GM19452 (cell line): ENCODE results near the gene SNAP29.
"Not testable (repeated sequence)": the region's sequence is repeated elsewhere in the genome, so short reads cannot be mapped to it uniquely, and the experiment has no call there.

Experiments
- ATAC-seq: cut with Tn5 transposase; IDR thresholded peaks from one replicate; pipeline ENCODE4 v1.9.1; 2021; ENCODE audit not compliant: unreplicated experiment

The SNAP29 gene

GRCh38 chr22:20899827-20900423 lies 41.1 kb downstream of the SNAP29 start:
- ATAC-seq: no peak

GRCh38 chr22:20901093-20902033 lies 42.6 kb downstream of the SNAP29 start:
- not testable (repeated sequence) for ATAC-seq

GRCh38 chr22:20903093-20903492 lies 44.3 kb downstream of the SNAP29 start:
- no peak for ATAC-seq

DNA sequence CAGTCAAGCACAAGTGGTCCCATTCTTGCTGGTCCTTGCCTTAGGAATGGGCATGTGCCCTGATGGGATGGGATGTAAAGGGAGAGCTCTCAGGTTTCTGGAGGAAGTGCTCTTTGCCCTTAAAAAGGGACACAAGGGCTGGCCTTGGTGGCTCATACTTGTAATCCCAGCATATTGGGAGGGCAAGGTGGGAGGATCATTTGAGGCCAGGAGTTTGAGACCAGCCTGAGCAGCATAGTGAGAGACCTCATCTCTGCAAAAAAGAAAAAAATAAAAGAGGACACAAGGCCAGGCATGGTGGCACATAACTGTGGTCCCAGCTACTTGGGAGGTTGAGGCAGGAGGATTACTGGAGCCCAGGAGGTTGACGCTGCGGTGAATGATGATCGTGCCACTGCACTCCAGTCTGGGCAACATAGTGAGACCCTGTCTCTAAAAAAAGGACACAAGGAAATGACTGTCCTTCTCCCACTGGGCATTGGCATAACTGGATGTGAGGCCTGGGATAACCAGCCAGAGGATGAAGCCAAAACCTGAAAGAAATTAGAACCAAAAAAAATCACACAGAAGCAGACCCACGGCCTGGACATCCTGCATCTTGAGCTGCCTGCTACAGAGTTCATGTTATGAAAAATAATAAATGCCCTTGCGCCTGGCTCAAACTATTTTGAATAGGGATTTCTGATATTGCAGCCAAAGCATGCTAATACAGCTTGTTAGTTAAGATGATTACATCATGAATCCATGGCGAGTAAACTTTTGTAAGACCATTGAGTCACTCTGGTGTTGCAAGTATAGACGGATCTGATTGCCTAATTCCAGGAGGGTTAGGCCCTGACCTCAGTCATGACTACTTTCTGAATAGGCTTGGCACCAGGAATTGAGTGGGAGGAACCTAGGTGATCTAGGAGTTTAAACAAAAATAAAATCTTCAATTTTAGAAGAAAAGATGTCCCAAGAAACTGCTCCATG lies 45.5 kb downstream of the SNAP29 start:
- ATAC-seq: no peak

GRCh38 chr22:20904980-20905355 lies 46.2 kb downstream of the SNAP29 start:
- no peak for ATAC-seq

- no peak for ATAC-seq
Measured at GRCh38 chr22:20905415-20906386, 46.9 kb downstream of the SNAP29 start.

- no peak for ATAC-seq
Measured at GRCh38 chr22:20906387-20906767, 47.6 kb downstream of the SNAP29 start.

- ATAC-seq: not testable (repeated sequence)
Measured at GRCh38 chr22:20908717-20909116, 49.9 kb downstream of the SNAP29 start.

DNA sequence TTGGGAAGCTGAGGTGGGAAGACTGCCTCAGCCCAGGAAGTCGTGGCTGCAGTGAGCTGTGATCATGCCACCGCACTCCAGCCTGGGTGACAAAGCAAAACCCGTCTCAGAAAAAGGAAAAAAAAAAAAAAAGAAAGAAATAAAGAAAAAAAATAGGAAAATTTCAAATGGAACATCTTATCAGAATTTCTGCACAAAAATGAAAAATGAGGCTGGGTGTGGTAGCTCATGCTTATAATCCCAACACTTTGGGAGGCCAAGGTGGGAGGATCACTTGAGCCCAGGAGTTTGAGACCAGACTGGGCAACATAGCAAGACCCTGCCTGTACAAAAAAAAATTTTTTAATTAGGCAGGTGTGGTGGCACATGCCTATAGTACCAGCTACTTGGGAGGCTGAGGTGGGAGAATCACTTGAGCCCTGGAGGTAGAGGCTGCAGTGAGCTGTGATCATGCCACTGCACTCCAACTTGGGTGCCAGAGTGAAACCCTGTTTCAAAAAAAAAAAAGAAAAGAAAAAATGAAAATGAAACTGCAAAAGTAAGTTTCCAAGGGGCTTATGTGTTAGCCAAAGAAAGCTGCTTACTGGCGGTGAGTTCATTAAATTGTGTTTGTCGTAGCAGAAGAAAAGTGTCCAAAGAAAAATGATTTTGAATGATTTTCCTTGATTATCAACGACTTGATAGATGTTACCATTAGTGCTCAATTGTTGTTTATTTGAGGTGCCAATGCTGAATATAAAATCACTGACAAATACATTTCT lies 50.9 kb downstream of the SNAP29 start:
- no peak for ATAC-seq

- ATAC-seq: no peak
Measured at GRCh38 chr22:20912494-20912893, 53.7 kb downstream of the SNAP29 start.

GRCh38 chr22:20916916-20917810 lies 58.4 kb downstream of the SNAP29 start, which contains the start of gene CRKL:
TSS of gene CRKL (plus strand) at chr22:20917407. CDS start at chr22:20917935, 528 bp downstream.
- ATAC-seq: peak; percentile 96

DNA sequence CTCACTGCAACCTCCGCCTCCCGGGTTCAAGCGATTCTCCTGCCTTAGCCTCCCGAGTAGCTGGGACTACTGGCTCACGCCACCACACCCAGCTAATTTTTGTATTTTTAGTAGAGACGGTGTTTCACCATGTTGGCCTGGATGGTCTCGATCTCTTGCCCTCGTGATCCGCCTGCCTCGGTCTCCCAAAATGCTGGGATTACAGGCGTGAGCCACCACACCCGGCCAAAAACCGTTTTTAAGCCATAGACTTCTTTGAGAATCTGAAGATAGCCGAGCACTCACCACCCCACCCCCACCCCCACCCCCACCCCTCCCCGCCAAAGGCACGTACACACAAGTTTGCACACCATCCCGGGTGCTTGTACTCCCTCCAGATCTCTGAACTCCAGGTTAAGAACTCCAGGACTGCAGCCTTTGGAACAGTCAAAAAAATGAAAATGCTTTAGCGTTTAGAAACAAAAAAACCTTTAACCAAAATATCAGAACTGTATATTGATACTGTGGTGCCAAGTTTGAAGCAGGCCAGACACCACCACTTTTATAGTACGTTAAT lies 59.9 kb downstream of the SNAP29 start:
- no peak for ATAC-seq

GRCh38 chr22:20919718-20920117 lies 60.9 kb downstream of the SNAP29 start:
- no peak for ATAC-seq

DNA sequence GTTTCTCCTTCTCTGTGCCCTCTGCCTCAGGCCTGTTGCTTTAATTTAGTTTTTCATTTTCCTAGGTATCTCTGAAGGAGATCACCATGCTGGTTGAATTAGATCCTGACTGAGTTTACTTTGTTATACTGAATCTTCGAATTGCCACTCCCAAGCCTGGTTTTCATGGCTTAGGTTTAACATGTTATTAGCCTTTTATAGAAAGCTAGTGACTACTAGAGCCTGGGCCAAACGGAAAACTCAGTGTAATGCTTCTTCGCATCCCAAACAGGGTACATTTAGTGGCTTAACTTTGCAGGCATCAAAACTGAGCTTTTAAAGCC lies 62.0 kb downstream of the SNAP29 start:
- ATAC-seq: no peak

GRCh38 chr22:20922141-20922751 lies 63.4 kb downstream of the SNAP29 start:
- no peak for ATAC-seq

DNA sequence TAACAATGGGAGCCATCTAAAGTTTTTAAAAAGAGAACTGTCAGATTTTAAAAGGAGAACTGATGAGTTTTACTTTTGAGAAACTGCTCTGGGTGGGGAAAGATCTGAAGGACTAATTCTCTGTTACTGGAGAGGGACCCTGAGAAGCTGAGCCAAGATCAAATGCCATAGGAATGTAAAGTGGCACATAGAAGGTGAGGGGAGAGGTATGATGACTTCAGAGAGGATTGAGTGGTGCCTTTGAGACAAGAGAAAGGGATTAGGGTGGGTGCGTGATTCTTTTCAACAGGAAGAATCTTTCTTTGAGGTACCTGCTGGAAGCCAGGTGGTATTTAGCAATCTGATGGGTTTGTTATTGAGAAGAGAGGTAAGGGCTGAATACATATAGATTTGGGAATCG lies 67.4 kb downstream of the SNAP29 start:
- ATAC-seq: no peak

DNA sequence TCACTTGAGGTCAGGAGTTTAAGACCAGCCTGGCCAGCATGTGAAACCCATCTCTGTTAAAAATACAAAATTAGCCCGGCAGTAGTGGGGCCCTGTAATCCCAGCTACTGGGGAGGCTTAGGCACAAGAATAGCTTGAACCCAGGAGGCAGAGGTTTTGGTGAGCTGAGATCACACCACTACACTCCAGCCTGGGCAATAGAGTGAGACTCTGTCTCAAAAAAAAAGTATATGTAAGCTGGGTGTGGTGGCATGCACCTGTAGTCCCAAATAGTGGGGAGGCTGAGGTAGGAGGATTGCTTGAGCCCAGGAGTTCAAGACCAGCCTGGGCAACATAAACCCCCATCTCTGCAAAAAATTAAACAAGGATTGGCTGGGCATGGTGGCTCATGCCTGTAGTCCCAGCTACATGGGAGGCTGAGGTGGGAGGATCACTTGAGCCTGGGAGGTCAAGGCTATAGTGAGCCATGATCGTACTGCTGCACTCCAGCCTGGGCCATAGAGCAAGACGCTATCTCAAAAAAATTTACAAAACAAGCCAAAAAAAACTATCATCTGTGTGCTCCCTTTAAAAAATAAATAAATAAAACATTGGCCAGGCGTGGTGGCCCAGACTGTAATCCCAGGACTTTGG lies 69.2 kb downstream of the SNAP29 start:
- no peak for ATAC-seq
